A673 (cell line): Measurements from ENCODE around the gene VAMP1.

Source experiments
- CTCF ChIP-seq: fragments of 300-800, 200-600 bp; sonication (generic); conservative IDR thresholded peaks from 2 replicates; pipeline ENCODE4 v1.5.1; 2017; ENCODE audit warnings: low read depth, mild to moderate bottlenecking, antibody characterized with exemption, low read length, moderate library complexity, mixed read lengths
- EZH2 ChIP-seq: fragments of 200-600 bp; sonication (generic); IDR thresholded peaks from 2 replicates; pipeline ENCODE4 v1.6.1; 2017; ENCODE audit warnings: borderline replicate concordance, low read depth, mild to moderate bottlenecking, mixed read lengths, antibody characterized with exemption, low read length; ENCODE audit not compliant: poor library complexity, severe bottlenecking

- TF ChIP-seq CTCF (no peak), EZH2 (no peak)
Measured at GRCh38 chr12:6452944-6453630, 17.4 kb downstream of the VAMP1 start.
